Spleen (tissue), 11 donors: ENCODE results near the gene KCNJ6. TPM values are rescaled to one million over a fixed set of nuclear protein-coding genes. Genes with fewer than 3 reads are reported as not detected.
A peak's percentile ranks its signal among the peaks of the same experiment; 100 is the strongest.

ENCODE experiments used
- DNase-seq: peaks from one replicate; pipeline ENCODE4 v3.0.0-alpha.2; 2020
- H3K27ac ChIP-seq, 8 donors: fragments of 200-600 bp; sonication (generic) in 7 of 8; 1 replicate in 4 of 8; 2 replicates in 4 of 8; pipeline versions ENCODE4 v1.5.0 to v1.8.0; 2016 to 2021; ENCODE audit warnings: inconsistent platforms in 4 of 8, mild to moderate bottlenecking in 4 of 8, moderate library complexity in 1 of 8
- H3K27me3 ChIP-seq, 7 donors: fragments of 200-600 bp; sonication (generic) in 6 of 7; replicated peaks in 1 of 7; 1 replicate in 4 of 7; 2 replicates in 3 of 7; pipeline versions ENCODE4 v1.5.0 to v1.8.0; 2016 to 2021; ENCODE audit warnings: inconsistent platforms in 3 of 7, mild to moderate bottlenecking in 1 of 7
- H3K36me3 ChIP-seq, 6 donors: fragments of 200-600 bp; sonication (generic) in 5 of 6; 1 replicate in 4 of 6; 2 replicates in 2 of 6; pipeline versions ENCODE4 v1.5.0 to v1.8.0; 2016 to 2021; ENCODE audit warnings: inconsistent platforms in 2 of 6
- H3K4me1 ChIP-seq, 6 donors: fragments of 200-600 bp; sonication (generic) in 5 of 6; 1 replicate in 3 of 6; 2 replicates in 3 of 6; pipeline versions ENCODE4 v1.5.0 to v1.8.0; 2016 to 2021; ENCODE audit warnings: inconsistent platforms in 3 of 6
- H3K4me3 ChIP-seq, 8 donors: fragments of 200-600 bp; sonication (generic) in 7 of 8; 1 replicate in 4 of 8; 2 replicates in 4 of 8; pipeline versions ENCODE4 v1.5.0 to v1.8.0; 2016 to 2021; ENCODE audit warnings: inconsistent platforms in 4 of 8, mild to moderate bottlenecking in 4 of 8, moderate library complexity in 2 of 8
- H3K9me3 ChIP-seq, 8 donors: fragments of 200-600 bp; sonication (generic) in 7 of 8; 1 replicate in 4 of 8; 2 replicates in 4 of 8; pipeline versions ENCODE4 v1.5.0 to v1.8.0; 2016 to 2021; ENCODE audit warnings: inconsistent platforms in 4 of 8
- CTCF ChIP-seq, 11 experiments: fragments of 200-600 bp in 7 of 11; fragments of 450-650 bp in 4 of 11; sonication (generic) in 4 of 11; IDR thresholded peaks in 8 of 11; conservative IDR thresholded peaks in 3 of 11; 1 replicate in 7 of 11; 2 replicates in 4 of 11; pipeline versions ENCODE4 v1.4.0 to v1.8.0; 2016 to 2021; ENCODE audit warnings: antibody characterized with exemption in 11 of 11, inconsistent platforms in 4 of 11, mild to moderate bottlenecking in 1 of 11
- POLR2A ChIP-seq, 3 donors: fragments of 450-650 bp; IDR thresholded peaks; one replicate each; pipeline ENCODE4 v1.5.1; 2017; ENCODE audit warnings: antibody characterized with exemption in 3 of 3, mild to moderate bottlenecking in 1 of 3
- POLR2AphosphoS5 ChIP-seq, 3 donors: sonication (generic); formaldehyde crosslinking; IDR thresholded peaks; one replicate each; pipeline ENCODE4 v1.5.1; 2017; ENCODE audit warnings: antibody characterized with exemption in 3 of 3
- WGBS, 5 donors: extraction: QIAGEN DNeasy Blood & Tissue Kit in 3 of 5; methylation state at CpG; one replicate each; pipeline versions ENCODE4 v1.1.5 to v1.1.7; 2013 to 2018; 5-methylcytosine and 5-hydroxymethylcytosine counted together
- intact Hi-C: fragments of 100-400 bp; cut with DNase I; formaldehyde crosslinking; loops from one replicate; pipeline ENCODE4 v1.15.0; 2023; ENCODE audit warnings: low total_unique reads
- polyA plus RNA-seq, 3 donors: library from polyadenylated mRNA; stranded (reverse); fragments of 200-250 nt; gene quantifications; one replicate each; pipeline ENCODE4 v1.2.1, GENCODE V29; 2013
- total RNA-seq, 7 donors: library from RNA; depleted of rRNA in 3 of 7; stranded (reverse); fragments of >200 nt in 3 of 7; fragmentation: NEBNext Ultra II Directional in 4 of 7; extraction: Animal tissue kit (Norgen Biotek cat#: 25700) in 4 of 7; gene quantifications; one replicate each; pipeline versions ENCODE4 v1.1.0 to v1.2.1, GENCODE V29; 2016 to 2021
- donor health status: healthy with polysubstance abuse.
- donor health status: DM: no; HTN: no; CAD: no; lungs with moderate emphysema.
- donor health status: DM: no; HTN: no; CAD: no.
- donor health status: Bipolar disorder and iron deficiency.
- donor health status: healthy.
- donor health status: DM: no; HTN: no; CAD: no.
- donor health status: DM: yes; HTN: yes; CAD: no.

Gene KCNJ6
- total and polyA plus RNA-seq, 10 donors: under 0.01 to 0.36 (median 0.10) TPM; not detected in 6

- no peak for TF ChIP-seq POLR2A (IDR thresholded peaks at IDR 0.05)
- TF ChIP-seq POLR2AphosphoS5 (IDR thresholded peaks at IDR 0.05): no peak
- TF ChIP-seq CTCF (IDR thresholded peaks at IDR 0.05 in 8 of 11, conservative IDR thresholded peaks at IDR 0.05 in 3 of 11): no peak
- DNase-seq: no peak
- Histone ChIP-seq H3K27ac (peak overlapping the region in 2 of 8 donors; percentile 62 to 80), H3K9me3 (peaks cover 0 to 14% (median 3%) of the 10 kb centered on the region in 8 donors), H3K4me3 (peak overlapping the region in 1 of 8 donors; percentile 7), H3K4me1 (peaks cover 0 to 7% (median 0%) of the 10 kb centered on the region in 6 donors), H3K27me3 (peaks cover 0 to 32% (median 0%) of the 10 kb centered on the region in 7 donors), H3K36me3 (no peaks in the 10 kb centered on the region)
- intact Hi-C loops: no loop called here
- WGBS, 5 donors: 43 to 74% (median 69%) methylated on average over 1 of the region's 1 CpG
Observed at GRCh38 chr21:37804001-37804400, 112.3 kb downstream of the KCNJ6 start.

GRCh38 chr21:37803101-37803651, 113.1 kb downstream of the KCNJ6 start:
- Histone ChIP-seq H3K4me1 (peaks cover 0 to 7% (median 0%) of the 10 kb centered on the region in 6 donors), H3K36me3 (no peaks in the 10 kb centered on the region), H3K27me3 (peaks cover 0 to 32% (median 0%) of the 10 kb centered on the region in 7 donors), H3K9me3 (peaks cover 0 to 14% (median 3%) of the 10 kb centered on the region in 8 donors), H3K4me3 (no peak overlapping the region), H3K27ac (peak overlapping the region in 2 of 8 donors; percentile 62 to 80)
- WGBS, 5 donors: 73 to 84% (median 79%) methylated on average over 8 of the region's 8 CpGs
- intact Hi-C loops: no loop called here
- TF ChIP-seq POLR2A (IDR thresholded peaks at IDR 0.05): no peak
- no peak for TF ChIP-seq CTCF (IDR thresholded peaks at IDR 0.05 in 8 of 11, conservative IDR thresholded peaks at IDR 0.05 in 3 of 11)
- TF ChIP-seq POLR2AphosphoS5 (IDR thresholded peaks at IDR 0.05): no peak
- DNase-seq: no peak

- Histone ChIP-seq H3K4me3 (no peak overlapping the region), H3K9me3 (peaks cover 0 to 14% (median 3%) of the 10 kb centered on the region in 8 donors), H3K27ac (no peak overlapping the region), H3K4me1 (peaks cover 0 to 3% (median 0%) of the 10 kb centered on the region in 6 donors), H3K27me3 (peaks cover 0 to 32% (median 0%) of the 10 kb centered on the region in 7 donors), H3K36me3 (no peaks in the 10 kb centered on the region)
- no peak for DNase-seq
- intact Hi-C loops: no loop called here
- TF ChIP-seq CTCF (IDR thresholded peaks at IDR 0.05 in 8 of 11, conservative IDR thresholded peaks at IDR 0.05 in 3 of 11): no peak
- no peak for TF ChIP-seq POLR2AphosphoS5 (IDR thresholded peaks at IDR 0.05)
- no peak for TF ChIP-seq POLR2A (IDR thresholded peaks at IDR 0.05)
- WGBS, 5 donors: 33 to 69% (median 47%) methylated on average over 11 of the region's 11 CpGs
Observed at GRCh38 chr21:37800456-37801061, 115.7 kb downstream of the KCNJ6 start.

GRCh38 chr21:37800057-37800455, 116.2 kb downstream of the KCNJ6 start:
- Histone ChIP-seq H3K4me3 (no peak overlapping the region), H3K27ac (no peak overlapping the region), H3K36me3 (no peaks in the 10 kb centered on the region), H3K4me1 (no peaks in the 10 kb centered on the region), H3K27me3 (peaks cover 0 to 32% (median 0%) of the 10 kb centered on the region in 7 donors), H3K9me3 (peaks cover 0 to 14% (median 3%) of the 10 kb centered on the region in 8 donors)
- intact Hi-C loops: no loop called here
- 41 to 70% (median 60%) methylated on average over 2 of the region's 2 CpGs for WGBS, 5 donors
- TF ChIP-seq POLR2A (IDR thresholded peaks at IDR 0.05) (no peak), CTCF (IDR thresholded peaks at IDR 0.05 in 8 of 11, conservative IDR thresholded peaks at IDR 0.05 in 3 of 11) (no peak), POLR2AphosphoS5 (IDR thresholded peaks at IDR 0.05) (no peak)
- no peak for DNase-seq
